ENCODE results near the gene COL2A1. TPM values are rescaled to one million over a fixed set of nuclear protein-coding genes. Genes with fewer than 3 reads are reported as not detected.

Gene COL2A1
- total RNA-seq, 4 donors from 2014 or later, result 0.16 to 4.2 (median 1.9) TPM

- WGBS, 2 donors (ENCODE audit: low coverage in 1 of 2), result 60% methylated on average over 40 of the region's 40 CpGs; no CpG with 5 or more reads in 1 of the 2 donors
- no peaks in the 10 kb centered on the region for H3K36me3 ChIP-seq
- TF ChIP-seq, protein P1, sequence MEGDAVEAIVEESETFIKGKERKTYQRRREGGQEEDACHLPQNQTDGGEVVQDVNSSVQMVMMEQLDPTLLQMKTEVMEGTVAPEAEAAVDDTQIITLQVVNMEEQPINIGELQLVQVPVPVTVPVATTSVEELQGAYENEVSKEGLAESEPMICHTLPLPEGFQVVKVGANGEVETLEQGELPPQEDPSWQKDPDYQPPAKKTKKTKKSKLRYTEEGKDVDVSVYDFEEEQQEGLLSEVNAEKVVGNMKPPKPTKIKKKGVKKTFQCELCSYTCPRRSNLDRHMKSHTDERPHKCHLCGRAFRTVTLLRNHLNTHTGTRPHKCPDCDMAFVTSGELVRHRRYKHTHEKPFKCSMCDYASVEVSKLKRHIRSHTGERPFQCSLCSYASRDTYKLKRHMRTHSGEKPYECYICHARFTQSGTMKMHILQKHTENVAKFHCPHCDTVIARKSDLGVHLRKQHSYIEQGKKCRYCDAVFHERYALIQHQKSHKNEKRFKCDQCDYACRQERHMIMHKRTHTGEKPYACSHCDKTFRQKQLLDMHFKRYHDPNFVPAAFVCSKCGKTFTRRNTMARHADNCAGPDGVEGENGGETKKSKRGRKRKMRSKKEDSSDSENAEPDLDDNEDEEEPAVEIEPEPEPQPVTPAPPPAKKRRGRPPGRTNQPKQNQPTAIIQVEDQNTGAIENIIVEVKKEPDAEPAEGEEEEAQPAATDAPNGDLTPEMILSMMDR (IDR thresholded peaks at IDR 0.05), result no peak
- TF ChIP-seq POLR2AphosphoS5 (IDR thresholded peaks at IDR 0.05) (no peak), POLR2A (IDR thresholded peaks at IDR 0.05) (no peak), EP300 (IDR thresholded peaks at IDR 0.05; ENCODE audit: low read depth) (no peak)
- intact Hi-C loops (cut with DNase I; ENCODE audit: low total_unique reads), result no loop called here
- H3K27ac ChIP-seq, result no peak overlapping the region
- in situ Hi-C loops (cut with MboI; ENCODE audit: low pct_ligation_motif_present in 1 of 4, low pct_unique_long_range_greater_than_20kb in 1 of 4, low sequenced_read_pairs in 3 of 4), result no loop called here
- H3K4me1 ChIP-seq, result peaks cover 5 to 52% (median 14%) of the 10 kb centered on the region in 4 donors
- no peak for DNase-seq
- H3K27me3 ChIP-seq, result peaks cover 6% of the 10 kb centered on the region
- H3K9me3 ChIP-seq, result no peaks in the 10 kb centered on the region
- no peak overlapping the region for H3K4me3 ChIP-seq
These were observed 62.2 kb downstream of the COL2A1 start for GRCh38 chr12:47941871-47942613.

DNA sequence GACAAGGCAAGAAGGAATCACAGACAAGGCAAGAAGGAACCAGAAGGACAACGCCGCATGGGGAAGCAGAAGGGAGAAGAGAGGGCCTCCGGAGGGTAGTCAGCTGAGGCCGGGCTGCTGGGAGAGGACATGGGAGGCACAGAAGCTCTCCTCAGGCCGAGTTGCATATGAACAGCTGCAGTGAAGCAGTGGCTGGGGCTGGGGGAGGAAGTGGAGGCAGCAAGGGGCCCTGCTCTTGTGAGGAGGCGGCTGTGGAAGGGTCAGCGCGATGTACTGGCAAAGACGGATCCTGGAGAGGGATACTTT is 62.8 kb downstream of the COL2A1 start:
- in situ Hi-C loops (cut with MboI; ENCODE audit: low pct_ligation_motif_present in 1 of 4, low pct_unique_long_range_greater_than_20kb in 1 of 4, low sequenced_read_pairs in 3 of 4) (no loop called here), intact Hi-C loops (cut with DNase I; ENCODE audit: low total_unique reads) (no loop called here)
- Histone ChIP-seq H3K4me3 (no peak overlapping the region), H3K36me3 (no peaks in the 10 kb centered on the region), H3K27ac (no peak overlapping the region), H3K9me3 (no peaks in the 10 kb centered on the region), H3K27me3 (peaks cover 6% of the 10 kb centered on the region), H3K4me1 (peaks cover 5 to 47% (median 11%) of the 10 kb centered on the region in 4 donors)
- 88 to 100% methylated on average over 4 to 9 of the region's 9 CpGs for WGBS, 2 donors (ENCODE audit: low coverage in 1 of 2)
- DNase-seq, result no peak
- TF ChIP-seq EP300 (IDR thresholded peaks at IDR 0.05; ENCODE audit: low read depth) (no peak), POLR2AphosphoS5 (IDR thresholded peaks at IDR 0.05) (no peak), POLR2A (IDR thresholded peaks at IDR 0.05) (no peak)
- TF ChIP-seq, protein P1 (IDR thresholded peaks at IDR 0.05), result no peak

GRCh38 chr12:47940773-47941474 is 63.4 kb downstream of the COL2A1 start:
- WGBS, 2 donors (ENCODE audit: low coverage in 1 of 2), result 82 to 91% methylated on average over 5 to 10 of the region's 10 CpGs
- intact Hi-C loops (cut with DNase I; ENCODE audit: low total_unique reads), result no loop called here
- H3K9me3 ChIP-seq, result no peaks in the 10 kb centered on the region
- TF ChIP-seq EP300 (IDR thresholded peaks at IDR 0.05; ENCODE audit: low read depth) (no peak), POLR2A (IDR thresholded peaks at IDR 0.05) (no peak), POLR2AphosphoS5 (IDR thresholded peaks at IDR 0.05) (no peak)
- TF ChIP-seq, protein P1 (IDR thresholded peaks at IDR 0.05), result no peak
- peaks cover 6% of the 10 kb centered on the region for H3K27me3 ChIP-seq
- no peaks in the 10 kb centered on the region for H3K36me3 ChIP-seq
- no peak overlapping the region for H3K27ac ChIP-seq
- no peak for DNase-seq
- no peak overlapping the region for H3K4me3 ChIP-seq
- in situ Hi-C loops (cut with MboI; ENCODE audit: low pct_ligation_motif_present in 1 of 4, low pct_unique_long_range_greater_than_20kb in 1 of 4, low sequenced_read_pairs in 3 of 4), result no loop called here
- H3K4me1 ChIP-seq, result peaks cover 5 to 45% (median 11%) of the 10 kb centered on the region in 4 donors

DNA sequence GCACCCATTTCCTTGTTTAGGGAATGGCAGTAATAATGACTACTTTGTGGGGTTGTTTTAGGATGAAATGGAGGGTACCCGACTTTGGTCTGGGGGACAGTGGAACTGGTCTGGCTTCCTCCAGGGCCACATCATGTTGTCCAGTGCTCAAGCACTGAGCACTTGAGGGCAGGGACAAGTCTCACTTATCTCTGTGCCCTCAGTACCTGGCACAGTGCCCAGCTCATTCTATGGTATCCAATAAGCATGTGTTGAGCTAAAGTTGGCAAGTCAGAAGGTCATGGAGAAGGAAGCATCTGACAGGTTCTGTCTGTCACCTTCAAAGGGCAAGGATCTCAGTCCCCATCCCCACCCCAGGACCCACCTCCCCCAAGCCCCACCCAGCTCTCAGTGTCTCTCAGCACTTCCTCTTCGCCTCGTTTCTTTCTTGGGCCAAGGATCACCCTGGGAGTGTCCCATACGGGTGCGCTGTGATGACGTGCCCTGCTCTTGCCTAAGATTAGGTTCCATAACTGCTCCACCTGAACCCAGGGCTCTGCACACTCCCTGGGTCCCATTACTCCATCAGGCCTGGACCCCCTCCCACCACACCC is 65.2 kb downstream of the COL2A1 start:
- H3K27ac ChIP-seq, result peak overlapping the region; percentile 50 to 72 (median 56)
- in situ Hi-C loops (cut with MboI; ENCODE audit: low pct_ligation_motif_present in 1 of 4, low pct_unique_long_range_greater_than_20kb in 1 of 4, low sequenced_read_pairs in 3 of 4), result no loop called here
- peak; percentile 83 for DNase-seq
- TF ChIP-seq EP300 (IDR thresholded peaks at IDR 0.05; ENCODE audit: low read depth) (no peak), POLR2AphosphoS5 (IDR thresholded peaks at IDR 0.05) (peak in 2 of 3 donors; percentile 31 to 40)
- intact Hi-C loops (cut with DNase I; ENCODE audit: low total_unique reads), result no loop called here
- no peak overlapping the region for H3K4me3 ChIP-seq
- WGBS, 2 donors (ENCODE audit: low coverage in 1 of 2), result 52% methylated on average over 6 of the region's 6 CpGs; no CpG with 5 or more reads in 1 of the 2 donors
- peaks cover 6% of the 10 kb centered on the region for H3K27me3 ChIP-seq
- H3K4me1 ChIP-seq, result peaks cover 3 to 36% (median 9%) of the 10 kb centered on the region in 4 donors
- no peaks in the 10 kb centered on the region for H3K9me3 ChIP-seq
- no peaks in the 10 kb centered on the region for H3K36me3 ChIP-seq

Measured in transverse colon (tissue), 4 donors.